ENCODE measurements around the gene NINL. TPM values are rescaled to one million over a fixed set of nuclear protein-coding genes. Genes with fewer than 3 reads are reported as not detected.
A peak's percentile ranks its signal among the peaks of the same experiment; 100 is the strongest.

The NINL gene
- total RNA-seq, 6 donors from 2014 or later = 10.2 to 47.1 (median 20.3) TPM

DNA sequence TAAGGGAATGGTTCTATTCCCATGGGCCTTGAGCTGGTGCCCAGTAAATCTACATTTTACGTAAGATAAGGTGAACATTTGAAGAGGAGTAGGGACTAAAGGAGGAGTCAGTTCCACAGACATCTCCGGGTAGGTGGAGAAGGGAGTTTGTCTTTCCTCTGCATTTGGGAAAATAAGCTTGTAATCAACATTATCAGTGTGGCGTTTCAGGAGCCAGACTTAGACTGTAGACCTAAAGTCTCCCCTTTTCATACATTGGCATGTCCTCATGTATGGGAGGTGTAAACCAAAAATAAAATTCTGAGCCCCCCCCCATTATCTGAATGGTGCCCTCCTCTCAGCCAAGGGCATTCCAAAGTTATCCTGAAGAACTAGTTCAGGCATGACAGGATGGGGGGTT lies 40.2 kb downstream of the NINL start:
- TF ChIP-seq POLR2A (IDR thresholded peaks at IDR 0.05) (no peak), EP300 (IDR thresholded peaks at IDR 0.05) (no peak), POLR2AphosphoS5 (IDR thresholded peaks at IDR 0.05) (no peak)
- TF ChIP-seq, protein P1, sequence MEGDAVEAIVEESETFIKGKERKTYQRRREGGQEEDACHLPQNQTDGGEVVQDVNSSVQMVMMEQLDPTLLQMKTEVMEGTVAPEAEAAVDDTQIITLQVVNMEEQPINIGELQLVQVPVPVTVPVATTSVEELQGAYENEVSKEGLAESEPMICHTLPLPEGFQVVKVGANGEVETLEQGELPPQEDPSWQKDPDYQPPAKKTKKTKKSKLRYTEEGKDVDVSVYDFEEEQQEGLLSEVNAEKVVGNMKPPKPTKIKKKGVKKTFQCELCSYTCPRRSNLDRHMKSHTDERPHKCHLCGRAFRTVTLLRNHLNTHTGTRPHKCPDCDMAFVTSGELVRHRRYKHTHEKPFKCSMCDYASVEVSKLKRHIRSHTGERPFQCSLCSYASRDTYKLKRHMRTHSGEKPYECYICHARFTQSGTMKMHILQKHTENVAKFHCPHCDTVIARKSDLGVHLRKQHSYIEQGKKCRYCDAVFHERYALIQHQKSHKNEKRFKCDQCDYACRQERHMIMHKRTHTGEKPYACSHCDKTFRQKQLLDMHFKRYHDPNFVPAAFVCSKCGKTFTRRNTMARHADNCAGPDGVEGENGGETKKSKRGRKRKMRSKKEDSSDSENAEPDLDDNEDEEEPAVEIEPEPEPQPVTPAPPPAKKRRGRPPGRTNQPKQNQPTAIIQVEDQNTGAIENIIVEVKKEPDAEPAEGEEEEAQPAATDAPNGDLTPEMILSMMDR (IDR thresholded peaks at IDR 0.05) = no peak
- Histone ChIP-seq H3K4me1 (peaks cover 8 to 47% (median 29%) of the 10 kb centered on the region in 4 donors), H3K36me3 (no peaks in the 10 kb centered on the region), H3K27me3 (no peaks in the 10 kb centered on the region), H3K27ac (peak overlapping the region in 2 of 4 donors; percentile 3 to 26), H3K4me3 (no peak overlapping the region), H3K9me3 (no peaks in the 10 kb centered on the region)
- no peak for DNase-seq
- no peak for ATAC-seq (ENCODE audit: low FRiP score in 2 of 2)
- 74 to 78% methylated on average over 3 of the region's 3 CpGs for WGBS, 2 donors

DNA sequence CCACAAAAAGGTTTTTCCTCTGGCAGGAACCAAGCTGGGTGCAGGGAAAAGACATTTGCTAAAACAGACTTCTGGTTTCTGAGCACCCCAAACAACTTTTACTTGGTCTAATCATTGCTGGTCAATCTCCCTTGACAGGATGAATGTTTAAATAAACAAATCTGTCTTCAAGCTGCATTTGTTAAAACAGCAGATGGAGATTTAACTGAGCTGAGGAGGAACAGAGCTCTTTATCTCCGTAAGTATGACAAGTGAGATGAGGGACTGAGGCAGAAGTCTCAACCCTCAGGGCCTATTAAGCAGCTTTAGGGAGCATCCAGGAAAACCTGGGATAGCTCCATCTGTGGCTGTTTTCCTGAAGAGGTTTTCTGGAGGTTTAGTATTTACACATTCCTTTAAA lies 40.6 kb downstream of the NINL start:
- no peak for TF ChIP-seq POLR2AphosphoS5 (IDR thresholded peaks at IDR 0.05)
- TF ChIP-seq EP300 (IDR thresholded peaks at IDR 0.05) = no peak
- no peak for TF ChIP-seq POLR2A (IDR thresholded peaks at IDR 0.05)
- TF ChIP-seq, protein P1 (IDR thresholded peaks at IDR 0.05) = no peak
- DNase-seq (no peak), ATAC-seq (ENCODE audit: low FRiP score in 2 of 2) (no peak)
- Histone ChIP-seq H3K4me1 (peaks cover 8 to 45% (median 26%) of the 10 kb centered on the region in 4 donors), H3K27ac (no peak overlapping the region), H3K27me3 (no peaks in the 10 kb centered on the region), H3K4me3 (no peak overlapping the region), H3K9me3 (no peaks in the 10 kb centered on the region), H3K36me3 (no peaks in the 10 kb centered on the region)
- 69 to 77% methylated on average over 1 of the region's 1 CpG for WGBS, 2 donors

DNA sequence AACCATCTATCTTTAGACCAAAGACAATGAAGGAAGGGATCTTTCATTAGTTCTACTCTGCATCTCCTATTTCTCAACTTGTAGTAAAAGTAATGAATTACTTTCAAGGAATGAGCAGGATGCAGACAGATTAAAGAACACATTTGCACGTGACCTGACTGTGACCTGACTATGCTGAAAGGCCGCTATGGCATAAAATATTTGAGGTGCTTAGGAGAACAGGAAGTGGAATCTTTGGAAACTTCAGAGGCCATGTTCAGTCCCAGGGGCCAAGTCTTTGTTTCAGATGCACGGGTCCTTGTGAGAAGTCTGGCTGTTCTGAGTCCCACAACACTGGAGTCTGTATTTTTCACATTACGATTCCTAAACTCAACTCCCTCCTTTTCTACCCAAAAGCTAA lies 41.0 kb downstream of the NINL start:
- WGBS, 2 donors = 68 to 71% methylated on average over 4 of the region's 4 CpGs
- DNase-seq (no peak), ATAC-seq (ENCODE audit: low FRiP score in 2 of 2) (no peak)
- H3K36me3 ChIP-seq = no peaks in the 10 kb centered on the region
- no peaks in the 10 kb centered on the region for H3K9me3 ChIP-seq
- no peaks in the 10 kb centered on the region for H3K27me3 ChIP-seq
- TF ChIP-seq POLR2A (IDR thresholded peaks at IDR 0.05) (no peak), EP300 (IDR thresholded peaks at IDR 0.05) (no peak), POLR2AphosphoS5 (IDR thresholded peaks at IDR 0.05) (no peak)
- TF ChIP-seq, protein P1 (IDR thresholded peaks at IDR 0.05) = no peak
- H3K4me1 ChIP-seq = peaks cover 12 to 45% (median 24%) of the 10 kb centered on the region in 4 donors
- no peak overlapping the region for H3K27ac ChIP-seq
- H3K4me3 ChIP-seq = no peak overlapping the region

DNA sequence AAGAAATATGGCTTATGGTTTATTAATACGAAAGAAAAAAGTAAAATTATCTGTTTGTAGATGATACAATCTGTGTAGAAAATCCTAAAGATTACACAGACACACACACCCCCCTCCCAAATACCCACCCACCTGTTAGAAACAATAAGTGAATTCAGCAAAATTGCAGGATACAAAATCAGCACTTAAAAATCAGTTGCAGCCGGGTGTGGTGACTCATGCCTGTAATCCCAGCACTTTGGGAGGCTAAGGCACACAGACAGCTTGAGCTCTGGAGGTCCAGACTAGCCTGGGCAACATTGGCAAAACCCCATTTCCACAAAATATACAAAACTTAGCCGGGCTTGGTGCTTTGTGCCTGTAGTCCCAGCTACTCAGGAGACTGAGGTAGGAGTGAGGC lies 42.3 kb downstream of the NINL start:
- Histone ChIP-seq H3K9me3 (no peaks in the 10 kb centered on the region), H3K27me3 (no peaks in the 10 kb centered on the region), H3K4me3 (no peak overlapping the region), H3K27ac (no peak overlapping the region), H3K4me1 (peaks cover 20 to 47% (median 28%) of the 10 kb centered on the region in 4 donors), H3K36me3 (no peaks in the 10 kb centered on the region)
- DNase-seq (no peak), ATAC-seq (ENCODE audit: low FRiP score in 2 of 2) (peak in 1 of 2 donors; percentile 34)
- 89 to 91% methylated on average over 3 of the region's 3 CpGs for WGBS, 2 donors
- TF ChIP-seq, protein P1 (IDR thresholded peaks at IDR 0.05) = no peak
- no peak for TF ChIP-seq POLR2AphosphoS5 (IDR thresholded peaks at IDR 0.05)
- no peak for TF ChIP-seq EP300 (IDR thresholded peaks at IDR 0.05)

DNA sequence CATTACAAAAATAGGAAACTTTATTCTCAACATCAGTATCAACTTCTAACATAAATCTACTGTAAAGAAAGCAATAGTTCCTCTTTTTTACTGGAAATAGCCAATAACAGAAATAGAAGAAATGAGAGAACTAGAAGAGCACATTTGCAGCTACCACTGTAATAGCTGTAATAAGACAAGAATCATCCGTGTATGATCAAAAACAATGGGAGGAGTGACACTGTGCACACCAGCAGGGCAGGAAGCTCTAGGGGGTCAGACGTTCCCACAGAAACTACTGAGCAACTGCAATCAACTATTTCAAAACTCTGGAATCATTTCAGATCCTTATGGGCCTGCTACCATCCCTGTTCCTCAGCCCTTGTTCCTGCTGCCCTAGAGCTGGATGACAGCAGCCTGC lies 43.7 kb downstream of the NINL start:
- H3K36me3 ChIP-seq = no peaks in the 10 kb centered on the region
- H3K27me3 ChIP-seq = no peaks in the 10 kb centered on the region
- TF ChIP-seq POLR2AphosphoS5 (IDR thresholded peaks at IDR 0.05) (no peak), POLR2A (IDR thresholded peaks at IDR 0.05) (no peak), EP300 (IDR thresholded peaks at IDR 0.05) (no peak)
- TF ChIP-seq, protein P1 (IDR thresholded peaks at IDR 0.05) = no peak
- no peak overlapping the region for H3K27ac ChIP-seq
- ATAC-seq (ENCODE audit: low FRiP score in 2 of 2) (no peak), DNase-seq (no peak)
- H3K4me1 ChIP-seq = peaks cover 20 to 45% (median 28%) of the 10 kb centered on the region in 4 donors
- H3K4me3 ChIP-seq = no peak overlapping the region
- H3K9me3 ChIP-seq = no peaks in the 10 kb centered on the region
- 14 to 24% methylated on average over 2 of the region's 2 CpGs for WGBS, 2 donors

All from upper lobe of left lung (tissue), 6 donors.